Type B pancreatic cell (in vitro differentiated cells): ENCODE measurements around the gene PPP2R5C. TPM values are rescaled to one million over a fixed set of nuclear protein-coding genes. Genes with fewer than 3 reads are reported as not detected.

Experiments used
- DNase-seq: peaks from one replicate; pipeline ENCODE4 v3.0.0; 2021; ENCODE audit warnings: mixed read lengths; ENCODE audit not compliant: unreplicated experiment; ENCODE audit errors: extremely low spot score
- H3K27ac Mint-ChIP-seq: 2 replicates; pipeline ENCODE4 v1.8.0; 2021; ENCODE audit warnings: mild to moderate bottlenecking, mixed read lengths
- H3K27me3 Mint-ChIP-seq: 2 replicates; pipeline ENCODE4 v1.8.0; 2021; ENCODE audit warnings: mixed read lengths
- H3K36me3 Mint-ChIP-seq: 2 replicates; pipeline ENCODE4 v1.8.0; 2021; ENCODE audit warnings: mixed read lengths
- H3K4me1 Mint-ChIP-seq: one replicate; pipeline ENCODE4 v1.8.0; 2021; ENCODE audit warnings: mixed read lengths; ENCODE audit not compliant: unreplicated experiment
- H3K4me3 Mint-ChIP-seq: 2 replicates; pipeline ENCODE4 v1.8.0; 2021; ENCODE audit warnings: mild to moderate bottlenecking, mixed read lengths
- H3K9me3 Mint-ChIP-seq: 2 replicates; pipeline ENCODE4 v1.8.0; 2021; ENCODE audit warnings: mixed read lengths
- CTCF ChIP-seq: fragments of 200-600 bp; sonication (generic); conservative IDR thresholded peaks from 2 replicates; pipeline ENCODE4 v1.5.0; 2021; ENCODE audit warnings: antibody characterized with exemption, mild to moderate bottlenecking
- total RNA-seq: library from RNA; stranded (reverse); gene quantifications from 2 replicates; pipeline ENCODE4 v1.2.1, GENCODE V29; 2021; ENCODE audit warnings: low replicate concordance

Gene PPP2R5C
- total RNA-seq, 1 donor from 2014 or later: 99.8 TPM

- Mint-ChIP-seq H3K36me3 (peaks cover 3% of the 10 kb centered on the region), H3K27me3 (peaks cover 5% of the 10 kb centered on the region), H3K9me3 (no peaks in the 10 kb centered on the region), H3K27ac (peak overlapping the region; percentile 49), H3K4me1 (peaks cover 29% of the 10 kb centered on the region), H3K4me3 (no peak overlapping the region)
- DNase-seq: no peak
- TF ChIP-seq CTCF: no peak
Measured at GRCh38 chr14:101963052-101963451, 201.5 kb downstream of the PPP2R5C start.

GRCh38 chr14:101963656-101964296 lies 202.3 kb downstream of the PPP2R5C start:
- Mint-ChIP-seq H3K27me3 (peaks cover 5% of the 10 kb centered on the region), H3K36me3 (peaks cover 4% of the 10 kb centered on the region), H3K4me1 (peaks cover 30% of the 10 kb centered on the region), H3K27ac (peak overlapping the region; percentile 74), H3K4me3 (peak overlapping the region; percentile 84), H3K9me3 (no peaks in the 10 kb centered on the region)
- DNase-seq: no peak
- TF ChIP-seq CTCF: no peak

- Mint-ChIP-seq H3K27ac (peak within 1 kb of the TSS; percentile 85), H3K27me3 (peaks cover 5% of the 10 kb centered on the region), H3K4me1 (peaks cover 35% of the 10 kb centered on the region), H3K4me3 (peak within 1 kb of the TSS; percentile 92), H3K36me3 (peaks cover 4% of the 10 kb centered on the region), H3K9me3 (no peaks in the 10 kb centered on the region)
- no peak for TF ChIP-seq CTCF
- DNase-seq: peak; percentile 94
Measured at GRCh38 chr14:101964297-101965180, 203.0 kb downstream of the PPP2R5C start, which contains the start of gene DYNC1H1. Gene DYNC1H1, plus strand, starts transcription at chr14:101964573. Its CDS starts 119 bp downstream, at chr14:101964692.

- peak overlapping the region; percentile 85 for H3K27ac Mint-ChIP-seq
- peaks cover 7% of the 10 kb centered on the region for H3K36me3 Mint-ChIP-seq
- H3K4me1 Mint-ChIP-seq: peaks cover 37% of the 10 kb centered on the region
- DNase-seq: no peak
- peaks cover 5% of the 10 kb centered on the region for H3K27me3 Mint-ChIP-seq
- no peak for TF ChIP-seq CTCF
- peak overlapping the region; percentile 92 for H3K4me3 Mint-ChIP-seq
- no peaks in the 10 kb centered on the region for H3K9me3 Mint-ChIP-seq
Measured at GRCh38 chr14:101965181-101965544, 203.7 kb downstream of the PPP2R5C start.

GRCh38 chr14:101965770-101966722 lies 204.5 kb downstream of the PPP2R5C start:
- Mint-ChIP-seq H3K9me3 (no peaks in the 10 kb centered on the region), H3K36me3 (peaks cover 8% of the 10 kb centered on the region), H3K4me3 (peak overlapping the region; percentile 92), H3K27me3 (peaks cover 5% of the 10 kb centered on the region), H3K27ac (peak overlapping the region; percentile 85), H3K4me1 (peaks cover 38% of the 10 kb centered on the region)
- DNase-seq: no peak
- no peak for TF ChIP-seq CTCF
